ENCODE results near the gene CTTN. TPM values are rescaled to one million over a fixed set of nuclear protein-coding genes. Genes with fewer than 3 reads are reported as not detected.

The CTTN gene
- total and polyA plus RNA-seq, 9 of the 15 experiments (the other 6 are each of a cell fraction or from before 2014, with no cell fraction given): 9.9 to 158 (median 99.7) TPM

DNA sequence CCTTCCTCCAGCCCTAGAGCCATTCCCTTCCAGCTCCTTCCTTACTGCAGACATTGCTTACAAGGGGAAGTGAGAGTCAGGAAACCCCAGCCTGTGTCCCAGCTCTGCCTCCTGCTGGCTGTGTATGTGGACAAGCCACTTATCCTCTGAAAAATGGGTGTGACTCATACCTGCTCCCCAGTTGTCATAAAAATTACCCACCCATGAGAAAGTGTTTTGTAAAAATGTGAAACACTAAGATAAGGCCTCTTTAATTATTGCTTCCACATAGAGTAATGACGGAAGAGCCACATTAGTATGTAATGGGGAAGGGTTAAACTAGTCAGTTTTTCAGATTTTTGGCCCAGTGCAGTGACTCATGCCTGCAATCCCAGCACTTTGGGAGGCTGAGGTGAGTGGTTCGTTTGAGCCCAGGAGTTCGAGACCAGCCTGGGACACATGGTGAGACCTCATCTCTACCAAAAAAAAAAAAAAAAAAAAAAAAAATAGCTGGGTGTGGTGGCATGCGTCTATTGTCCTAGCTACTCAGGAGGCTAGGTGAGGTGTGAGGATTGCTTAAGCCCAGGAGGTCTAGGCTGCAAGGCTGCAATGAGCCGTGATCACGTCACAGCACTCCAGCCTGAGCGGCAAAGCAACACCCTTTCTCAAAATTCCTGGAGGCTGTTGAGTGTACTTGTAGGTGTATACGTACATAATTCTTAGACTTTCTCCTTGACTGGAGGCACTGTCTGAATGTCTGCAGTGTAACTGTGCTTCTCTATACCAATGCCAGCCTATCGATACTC, 84.9 kb downstream of the CTTN start (continued):
- TF ChIP-seq CBX5 (IDR thresholded peaks at IDR 0.05; ENCODE audit: borderline replicate concordance, low read depth) (no peak), CHCHD3 (CRISPR knock-in tag; IDR thresholded peaks at IDR 0.05) (no peak), NFE2 (IDR thresholded peaks at IDR 0.05; ENCODE audit: low read depth) (no peak), NR1H2 (CRISPR knock-in tag; IDR thresholded peaks at IDR 0.05) (no peak), SREBF2 (CRISPR knock-in tag; IDR thresholded peaks at IDR 0.05) (no peak), TBP (optimal IDR thresholded peaks at IDR 0.05; ENCODE audit: low read depth, low read length) (no peak), ZNF184 (CRISPR knock-in tag; IDR thresholded peaks at IDR 0.05) (no peak), TEAD4 (IDR thresholded peaks at IDR 0.05; ENCODE audit: low read length) (peak; percentile 81), TEAD4 (CRISPR knock-in tag; IDR thresholded peaks at IDR 0.05; ENCODE audit: borderline replicate concordance) (no peak), GABPB2 (CRISPR knock-in tag; conservative IDR thresholded peaks at IDR 0.05) (no peak), FOXJ2 (tag; IDR thresholded peaks at IDR 0.05) (no peak), CC2D1A (IDR thresholded peaks at IDR 0.05) (no peak), NR4A1 (CRISPR knock-in tag; IDR thresholded peaks at IDR 0.05) (no peak), NR4A1 (tag; IDR thresholded peaks at IDR 0.05) (no peak), FUS (optimal IDR thresholded peaks at IDR 0.05; ENCODE audit: low read depth, low read length) (no peak), CTBP1 (IDR thresholded peaks at IDR 0.05; ENCODE audit: borderline replicate concordance) (peak; percentile 39; the same call in 1 of the 2 replicates), ZNF695 (CRISPR knock-in tag; IDR thresholded peaks at IDR 0.05) (no peak), CHD1 (IDR thresholded peaks at IDR 0.05; ENCODE audit: low read length) (no peak), ZNF197 (CRISPR knock-in tag; IDR thresholded peaks at IDR 0.05; ENCODE audit: low read depth) (no peak), MCM5 (IDR thresholded peaks at IDR 0.05; ENCODE audit: low read depth) (no peak), FOS (IDR thresholded peaks at IDR 0.05; ENCODE audit: extremely low read depth, insufficient read length) (no peak), TBL1XR1 (IDR thresholded peaks at IDR 0.05; ENCODE audit: low read length in 2 of 2) (no peak)
- TF ChIP-seq, protein P1, sequence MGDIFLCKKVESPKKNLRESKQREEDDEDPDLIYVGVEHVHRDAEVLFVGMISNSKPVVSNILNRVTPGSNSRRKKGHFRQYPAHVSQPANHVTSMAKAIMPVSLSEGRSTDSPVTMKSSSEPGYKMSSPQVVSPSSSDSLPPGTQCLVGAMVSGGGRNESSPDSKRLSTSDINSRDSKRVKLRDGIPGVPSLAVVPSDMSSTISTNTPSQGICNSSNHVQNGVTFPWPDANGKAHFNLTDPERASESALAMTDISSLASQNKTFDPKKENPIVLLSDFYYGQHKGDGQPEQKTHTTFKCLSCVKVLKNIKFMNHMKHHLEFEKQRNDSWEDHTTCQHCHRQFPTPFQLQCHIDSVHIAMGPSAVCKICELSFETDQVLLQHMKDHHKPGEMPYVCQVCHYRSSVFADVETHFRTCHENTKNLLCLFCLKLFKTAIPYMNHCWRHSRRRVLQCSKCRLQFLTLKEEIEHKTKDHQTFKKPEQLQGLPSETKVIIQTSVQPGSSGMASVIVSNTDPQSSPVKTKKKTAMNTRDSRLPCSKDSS (IDR thresholded peaks at IDR 0.05; ENCODE audit: low read depth, partially characterized antibody): no peak
- TF ChIP-seq, protein P2, sequence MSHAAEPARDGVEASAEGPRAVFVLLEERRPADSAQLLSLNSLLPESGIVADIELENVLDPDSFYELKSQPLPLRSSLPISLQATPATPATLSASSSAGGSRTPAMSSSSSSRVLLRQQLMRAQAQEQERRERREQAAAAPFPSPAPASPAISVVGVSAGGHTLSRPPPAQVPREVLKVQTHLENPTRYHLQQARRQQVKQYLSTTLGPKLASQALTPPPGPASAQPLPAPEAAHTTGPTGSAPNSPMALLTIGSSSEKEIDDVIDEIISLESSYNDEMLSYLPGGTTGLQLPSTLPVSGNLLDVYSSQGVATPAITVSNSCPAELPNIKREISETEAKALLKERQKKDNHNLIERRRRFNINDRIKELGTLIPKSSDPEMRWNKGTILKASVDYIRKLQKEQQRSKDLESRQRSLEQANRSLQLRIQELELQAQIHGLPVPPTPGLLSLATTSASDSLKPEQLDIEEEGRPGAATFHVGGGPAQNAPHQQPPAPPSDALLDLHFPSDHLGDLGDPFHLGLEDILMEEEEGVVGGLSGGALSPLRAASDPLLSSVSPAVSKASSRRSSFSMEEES (CRISPR knock-in tag; IDR thresholded peaks at IDR 0.05): no peak
- TF ChIP-seq, protein P3, sequence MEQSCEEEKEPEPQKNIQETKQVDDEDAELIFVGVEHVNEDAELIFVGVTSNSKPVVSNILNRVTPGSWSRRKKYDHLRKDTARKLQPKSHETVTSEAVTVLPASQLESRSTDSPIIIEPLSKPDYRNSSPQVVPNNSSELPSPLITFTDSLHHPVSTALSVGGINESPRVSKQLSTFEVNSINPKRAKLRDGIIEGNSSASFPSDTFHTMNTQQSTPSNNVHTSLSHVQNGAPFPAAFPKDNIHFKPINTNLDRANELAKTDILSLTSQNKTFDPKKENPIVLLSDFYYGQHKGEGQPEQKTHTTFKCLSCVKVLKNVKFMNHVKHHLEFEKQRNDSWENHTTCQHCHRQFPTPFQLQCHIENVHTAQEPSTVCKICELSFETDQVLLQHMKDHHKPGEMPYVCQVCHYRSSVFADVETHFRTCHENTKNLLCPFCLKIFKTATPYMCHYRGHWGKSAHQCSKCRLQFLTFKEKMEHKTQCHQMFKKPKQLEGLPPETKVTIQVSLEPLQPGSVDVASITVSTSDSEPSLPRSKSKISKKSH (CRISPR knock-in tag; IDR thresholded peaks at IDR 0.05): no peak

Data from K562 (cell line).